Liver (tissue), 9 donors: ENCODE measurements around the gene MED12L. TPM values are rescaled to one million over a fixed set of nuclear protein-coding genes. Genes with fewer than 3 reads are reported as not detected.

Source experiments
- DNase-seq: peaks from one replicate; pipeline ENCODE4 v3.0.0-alpha.2; 2017; ENCODE audit warnings: low spot score
- H3K27ac ChIP-seq, 2 donors: one replicate each; pipeline ENCODE4 v1.7.0; 2013; ENCODE audit warnings: inconsistent platforms in 2 of 2, low read length in 2 of 2, control low read depth in 1 of 2, low read depth in 1 of 2, mild to moderate bottlenecking in 1 of 2
- H3K27me3 ChIP-seq, 4 donors: one replicate each; pipeline versions ENCODE4 v1.6.1 to v1.7.0; 2013; ENCODE audit warnings: low read length in 3 of 4, inconsistent platforms in 1 of 4, mild to moderate bottlenecking in 1 of 4, moderate library complexity in 1 of 4; ENCODE audit not compliant: control insufficient read depth in 4 of 4, insufficient read depth in 4 of 4
- H3K36me3 ChIP-seq, 4 donors: one replicate each; pipeline versions ENCODE4 v1.6.1 to v1.7.0; 2013; ENCODE audit warnings: low read length in 3 of 4, mild to moderate bottlenecking in 3 of 4, low read depth in 1 of 4, moderate library complexity in 1 of 4; ENCODE audit not compliant: control insufficient read depth in 4 of 4, insufficient read depth in 3 of 4
- H3K4me1 ChIP-seq, 4 donors: one replicate each; pipeline versions ENCODE4 v1.6.1 to v1.7.0; 2013; ENCODE audit warnings: low read length in 3 of 4, mild to moderate bottlenecking in 3 of 4, moderate library complexity in 1 of 4; ENCODE audit not compliant: control insufficient read depth in 4 of 4, insufficient read depth in 4 of 4
- H3K4me3 ChIP-seq, 3 donors: one replicate each; pipeline versions ENCODE4 v1.6.1 to v1.7.0; 2013; ENCODE audit warnings: low read length in 3 of 3, control low read depth in 1 of 3, low read depth in 1 of 3, mild to moderate bottlenecking in 1 of 3
- H3K9ac ChIP-seq, 2 donors: one replicate each; pipeline ENCODE4 v1.7.0; 2013; ENCODE audit warnings: low read length in 2 of 2, mild to moderate bottlenecking in 2 of 2, moderate library complexity in 2 of 2, control low read depth in 1 of 2, low read depth in 1 of 2
- H3K9me3 ChIP-seq, 4 donors: one replicate each; pipeline versions ENCODE4 v1.6.1 to v1.7.0; 2013; ENCODE audit warnings: low read length in 3 of 4; ENCODE audit not compliant: control insufficient read depth in 4 of 4
- EGR1 ChIP-seq, 2 donors: IDR thresholded peaks; 2 replicates each; pipeline ENCODE4 v1.6.1; 2016 to 2018; ENCODE audit warnings: antibody characterized with exemption in 2 of 2, low read depth in 2 of 2
- FOXA1 ChIP-seq: IDR thresholded peaks from 2 replicates; pipeline ENCODE4 v1.6.1; 2016; ENCODE audit warnings: antibody characterized with exemption
- FOXA2 ChIP-seq: IDR thresholded peaks from 2 replicates; pipeline ENCODE4 v1.6.1; 2016; ENCODE audit warnings: antibody characterized with exemption
- GABPA ChIP-seq, 2 donors: IDR thresholded peaks in 1 of 2; conservative IDR thresholded peaks in 1 of 2; 2 replicates each; pipeline ENCODE4 v1.6.1; 2016; ENCODE audit warnings: antibody characterized with exemption in 2 of 2, mild to moderate bottlenecking in 1 of 2, moderate library complexity in 1 of 2
- HNF4A ChIP-seq, 2 donors: conservative IDR thresholded peaks; 2 replicates each; pipeline ENCODE4 v1.6.1; 2016; ENCODE audit warnings: antibody characterized with exemption in 2 of 2, mild to moderate bottlenecking in 2 of 2
- HNF4G ChIP-seq: IDR thresholded peaks from 2 replicates; pipeline ENCODE4 v1.6.1; 2016; ENCODE audit warnings: antibody characterized with exemption
- JUND ChIP-seq, 2 donors: IDR thresholded peaks; 2 replicates each; pipeline ENCODE4 v1.6.1; 2016; ENCODE audit warnings: antibody characterized with exemption in 2 of 2
- NR2F2 ChIP-seq: IDR thresholded peaks from 2 replicates; pipeline ENCODE4 v1.6.1; 2016; ENCODE audit warnings: antibody characterized with exemption
- RAD21 ChIP-seq, 2 donors: IDR thresholded peaks; 2 replicates each; pipeline ENCODE4 v1.6.1; 2016; ENCODE audit warnings: antibody characterized with exemption in 2 of 2, mild to moderate bottlenecking in 2 of 2
- RXRA ChIP-seq, 2 donors: IDR thresholded peaks; 2 replicates each; pipeline ENCODE4 v1.6.1; 2017 to 2018; ENCODE audit warnings: antibody characterized with exemption in 2 of 2, mild to moderate bottlenecking in 1 of 2
- SP1 ChIP-seq: IDR thresholded peaks from 2 replicates; pipeline ENCODE4 v1.6.1; 2018; ENCODE audit warnings: antibody characterized with exemption, mild to moderate bottlenecking
- TAF1 ChIP-seq: conservative IDR thresholded peaks from 2 replicates; pipeline ENCODE4 v1.6.1; 2016; ENCODE audit warnings: antibody characterized with exemption, mild to moderate bottlenecking
- WGBS: extraction: QIAGEN DNeasy Blood & Tissue Kit; methylation state at CpG from one replicate; pipeline ENCODE4 v1.1.7; 2013; 5-methylcytosine and 5-hydroxymethylcytosine counted together
- polyA plus RNA-seq, 2 donors: library from polyadenylated mRNA; stranded (reverse) in 1 of 2; unstranded in 1 of 2; fragments of 200-250 nt in 1 of 2; fragments of >200 nt in 1 of 2; fragmentation: Nextera tagmentation in 1 of 2; extraction: Ambion mirVana in 1 of 2; gene quantifications; one replicate each; pipeline versions ENCODE4 v1.2.1 to v1.2.3, GENCODE V29; 2013 to 2015
- total RNA-seq, 2 donors: library from RNA; depleted of rRNA; stranded (reverse); fragments of >200 nt; gene quantifications; one replicate each; pipeline ENCODE4 v1.2.3, GENCODE V29; 2014
- TF ChIP-seq, protein P1 (sequence below): IDR thresholded peaks from 2 replicates; pipeline ENCODE4 v1.6.1; 2016; ENCODE audit warnings: antibody characterized with exemption
- TF ChIP-seq, protein P2 (sequence below): fragments of 150-350 bp; IDR thresholded peaks from 2 replicates; pipeline ENCODE4 v1.5.1; 2017; ENCODE audit warnings: improper control_type of control experiment, low read depth, low read length; ENCODE audit not compliant: missing input control
- TF ChIP-seq, protein P3 (sequence below): IDR thresholded peaks from 2 replicates; pipeline ENCODE4 v1.6.1; 2016; ENCODE audit warnings: antibody characterized with exemption
- TF ChIP-seq, protein P4 (sequence below): IDR thresholded peaks from 2 replicates; pipeline ENCODE4 v1.6.1; 2016; ENCODE audit warnings: antibody characterized with exemption
- TF ChIP-seq, protein P5 (sequence below): IDR thresholded peaks from 2 replicates; pipeline ENCODE4 v1.6.1; 2016; ENCODE audit warnings: antibody characterized with exemption, mild to moderate bottlenecking
- donor health status: healthy.
- donor health status: healthy.
- donor health status: healthy.
- donor health status: healthy.
- donor health status: healthy.

MED12L gene
- total and polyA plus RNA-seq, 4 donors, result 0.02 to 2.1 (median 0.49) TPM

DNA sequence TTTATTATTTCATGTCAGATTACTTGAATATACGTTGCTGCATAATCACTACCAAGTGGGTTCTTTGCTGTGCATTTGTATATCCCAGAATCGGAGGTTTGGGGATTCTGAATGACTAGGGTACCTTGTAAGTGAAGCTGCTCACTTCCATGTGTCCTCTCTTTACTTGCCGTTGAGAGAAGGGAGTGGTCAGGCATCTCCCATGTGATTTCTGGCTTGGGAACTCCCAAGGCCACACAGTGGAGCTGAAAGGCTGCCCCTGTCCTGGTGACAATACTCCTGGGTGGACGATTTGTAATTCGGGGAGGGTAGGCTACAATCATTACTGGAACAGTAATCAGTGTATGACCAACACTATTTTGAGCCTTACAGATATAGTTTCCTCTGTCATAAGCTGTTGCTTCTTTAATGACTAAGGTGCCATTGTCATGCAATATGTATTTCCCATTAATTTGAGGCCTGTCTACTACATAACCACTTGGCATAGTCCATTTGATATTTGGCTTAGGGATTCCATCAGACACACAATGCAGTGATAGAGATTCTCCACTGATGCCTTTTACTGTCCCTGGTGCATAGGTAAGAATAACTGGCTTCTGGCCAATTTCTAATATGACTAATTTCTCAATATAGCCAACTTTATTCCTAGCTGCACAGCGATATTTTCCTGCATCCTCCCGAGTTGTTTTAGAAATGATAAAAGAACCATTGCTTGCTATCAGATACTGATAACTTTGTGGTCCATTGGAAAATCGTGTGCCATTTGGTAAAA, 351.4 kb downstream of the MED12L start:
- TF ChIP-seq EGR1 (IDR thresholded peaks at IDR 0.05; ENCODE audit: low read depth in 2 of 2) (no peak), JUND (IDR thresholded peaks at IDR 0.05) (no peak), FOXA2 (no peak), HNF4G (no peak), SP1 (no peak), RAD21 (IDR thresholded peaks at IDR 0.05) (no peak), HNF4A (conservative IDR thresholded peaks at IDR 0.05) (no peak), FOXA1 (no peak), NR2F2 (no peak), GABPA (IDR thresholded peaks at IDR 0.05 in 1 of 2, conservative IDR thresholded peaks at IDR 0.05 in 1 of 2) (no peak), TAF1 (no peak), RXRA (IDR thresholded peaks at IDR 0.05) (no peak)
- TF ChIP-seq, protein P1, sequence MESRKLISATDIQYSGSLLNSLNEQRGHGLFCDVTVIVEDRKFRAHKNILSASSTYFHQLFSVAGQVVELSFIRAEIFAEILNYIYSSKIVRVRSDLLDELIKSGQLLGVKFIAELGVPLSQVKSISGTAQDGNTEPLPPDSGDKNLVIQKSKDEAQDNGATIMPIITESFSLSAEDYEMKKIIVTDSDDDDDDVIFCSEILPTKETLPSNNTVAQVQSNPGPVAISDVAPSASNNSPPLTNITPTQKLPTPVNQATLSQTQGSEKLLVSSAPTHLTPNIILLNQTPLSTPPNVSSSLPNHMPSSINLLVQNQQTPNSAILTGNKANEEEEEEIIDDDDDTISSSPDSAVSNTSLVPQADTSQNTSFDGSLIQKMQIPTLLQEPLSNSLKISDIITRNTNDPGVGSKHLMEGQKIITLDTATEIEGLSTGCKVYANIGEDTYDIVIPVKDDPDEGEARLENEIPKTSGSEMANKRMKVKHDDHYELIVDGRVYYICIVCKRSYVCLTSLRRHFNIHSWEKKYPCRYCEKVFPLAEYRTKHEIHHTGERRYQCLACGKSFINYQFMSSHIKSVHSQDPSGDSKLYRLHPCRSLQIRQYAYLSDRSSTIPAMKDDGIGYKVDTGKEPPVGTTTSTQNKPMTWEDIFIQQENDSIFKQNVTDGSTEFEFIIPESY, result no peak
- TF ChIP-seq, protein P2, sequence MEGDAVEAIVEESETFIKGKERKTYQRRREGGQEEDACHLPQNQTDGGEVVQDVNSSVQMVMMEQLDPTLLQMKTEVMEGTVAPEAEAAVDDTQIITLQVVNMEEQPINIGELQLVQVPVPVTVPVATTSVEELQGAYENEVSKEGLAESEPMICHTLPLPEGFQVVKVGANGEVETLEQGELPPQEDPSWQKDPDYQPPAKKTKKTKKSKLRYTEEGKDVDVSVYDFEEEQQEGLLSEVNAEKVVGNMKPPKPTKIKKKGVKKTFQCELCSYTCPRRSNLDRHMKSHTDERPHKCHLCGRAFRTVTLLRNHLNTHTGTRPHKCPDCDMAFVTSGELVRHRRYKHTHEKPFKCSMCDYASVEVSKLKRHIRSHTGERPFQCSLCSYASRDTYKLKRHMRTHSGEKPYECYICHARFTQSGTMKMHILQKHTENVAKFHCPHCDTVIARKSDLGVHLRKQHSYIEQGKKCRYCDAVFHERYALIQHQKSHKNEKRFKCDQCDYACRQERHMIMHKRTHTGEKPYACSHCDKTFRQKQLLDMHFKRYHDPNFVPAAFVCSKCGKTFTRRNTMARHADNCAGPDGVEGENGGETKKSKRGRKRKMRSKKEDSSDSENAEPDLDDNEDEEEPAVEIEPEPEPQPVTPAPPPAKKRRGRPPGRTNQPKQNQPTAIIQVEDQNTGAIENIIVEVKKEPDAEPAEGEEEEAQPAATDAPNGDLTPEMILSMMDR, result no peak
- TF ChIP-seq, protein P3, sequence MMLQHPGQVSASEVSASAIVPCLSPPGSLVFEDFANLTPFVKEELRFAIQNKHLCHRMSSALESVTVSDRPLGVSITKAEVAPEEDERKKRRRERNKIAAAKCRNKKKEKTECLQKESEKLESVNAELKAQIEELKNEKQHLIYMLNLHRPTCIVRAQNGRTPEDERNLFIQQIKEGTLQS, result no peak
- TF ChIP-seq, protein P4, sequence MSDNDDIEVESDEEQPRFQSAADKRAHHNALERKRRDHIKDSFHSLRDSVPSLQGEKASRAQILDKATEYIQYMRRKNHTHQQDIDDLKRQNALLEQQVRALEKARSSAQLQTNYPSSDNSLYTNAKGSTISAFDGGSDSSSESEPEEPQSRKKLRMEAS, result no peak
- TF ChIP-seq, protein P5, sequence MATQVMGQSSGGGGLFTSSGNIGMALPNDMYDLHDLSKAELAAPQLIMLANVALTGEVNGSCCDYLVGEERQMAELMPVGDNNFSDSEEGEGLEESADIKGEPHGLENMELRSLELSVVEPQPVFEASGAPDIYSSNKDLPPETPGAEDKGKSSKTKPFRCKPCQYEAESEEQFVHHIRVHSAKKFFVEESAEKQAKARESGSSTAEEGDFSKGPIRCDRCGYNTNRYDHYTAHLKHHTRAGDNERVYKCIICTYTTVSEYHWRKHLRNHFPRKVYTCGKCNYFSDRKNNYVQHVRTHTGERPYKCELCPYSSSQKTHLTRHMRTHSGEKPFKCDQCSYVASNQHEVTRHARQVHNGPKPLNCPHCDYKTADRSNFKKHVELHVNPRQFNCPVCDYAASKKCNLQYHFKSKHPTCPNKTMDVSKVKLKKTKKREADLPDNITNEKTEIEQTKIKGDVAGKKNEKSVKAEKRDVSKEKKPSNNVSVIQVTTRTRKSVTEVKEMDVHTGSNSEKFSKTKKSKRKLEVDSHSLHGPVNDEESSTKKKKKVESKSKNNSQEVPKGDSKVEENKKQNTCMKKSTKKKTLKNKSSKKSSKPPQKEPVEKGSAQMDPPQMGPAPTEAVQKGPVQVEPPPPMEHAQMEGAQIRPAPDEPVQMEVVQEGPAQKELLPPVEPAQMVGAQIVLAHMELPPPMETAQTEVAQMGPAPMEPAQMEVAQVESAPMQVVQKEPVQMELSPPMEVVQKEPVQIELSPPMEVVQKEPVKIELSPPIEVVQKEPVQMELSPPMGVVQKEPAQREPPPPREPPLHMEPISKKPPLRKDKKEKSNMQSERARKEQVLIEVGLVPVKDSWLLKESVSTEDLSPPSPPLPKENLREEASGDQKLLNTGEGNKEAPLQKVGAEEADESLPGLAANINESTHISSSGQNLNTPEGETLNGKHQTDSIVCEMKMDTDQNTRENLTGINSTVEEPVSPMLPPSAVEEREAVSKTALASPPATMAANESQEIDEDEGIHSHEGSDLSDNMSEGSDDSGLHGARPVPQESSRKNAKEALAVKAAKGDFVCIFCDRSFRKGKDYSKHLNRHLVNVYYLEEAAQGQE, result no peak
- Histone ChIP-seq H3K27ac (no peak overlapping the region), H3K4me3 (no peak overlapping the region), H3K9ac (no peak overlapping the region), H3K4me1 (peaks cover 0 to 6% (median 0%) of the 10 kb centered on the region in 4 donors), H3K36me3 (no peaks in the 10 kb centered on the region), H3K27me3 (no peaks in the 10 kb centered on the region), H3K9me3 (no peaks in the 10 kb centered on the region)
- WGBS, result 85% methylated on average over 8 of the region's 8 CpGs
- DNase-seq, result no peak
